Skeletal muscle tissue (tissue), 4 donors: Measurements from ENCODE around the gene DHRS3. TPM values are rescaled to one million over a fixed set of nuclear protein-coding genes. Genes with fewer than 3 reads are reported as not detected.
"Not testable (repeated sequence)": the region's sequence is repeated elsewhere in the genome, so short reads cannot be mapped to it uniquely, and the experiment has no call there.

Experiments used
- H3K27ac ChIP-seq: one replicate; pipeline ENCODE4 v1.7.0; 2013; ENCODE audit warnings: mild to moderate bottlenecking, low read depth, low read length, inconsistent platforms
- H3K27me3 ChIP-seq, 3 donors: one replicate each; pipeline ENCODE4 v1.7.0; 2013; ENCODE audit warnings: low read length in 3 of 3; ENCODE audit not compliant: control insufficient read depth in 3 of 3, insufficient read depth in 3 of 3
- H3K36me3 ChIP-seq, 3 donors: one replicate each; pipeline ENCODE4 v1.7.0; 2013; ENCODE audit warnings: low read length in 3 of 3; ENCODE audit not compliant: control insufficient read depth in 3 of 3, insufficient read depth in 3 of 3
- H3K4me1 ChIP-seq, 3 donors: one replicate each; pipeline ENCODE4 v1.7.0; 2013; ENCODE audit warnings: low read length in 3 of 3, mild to moderate bottlenecking in 3 of 3; ENCODE audit not compliant: control insufficient read depth in 3 of 3, insufficient read depth in 3 of 3
- H3K4me3 ChIP-seq, 3 donors: one replicate each; pipeline ENCODE4 v1.7.0; 2013; ENCODE audit warnings: low read length in 3 of 3
- H3K9ac ChIP-seq, 3 donors: one replicate each; pipeline ENCODE4 v1.7.0; 2013; ENCODE audit warnings: low read length in 3 of 3, mild to moderate bottlenecking in 3 of 3, moderate library complexity in 2 of 3, low read depth in 1 of 3
- H3K9me3 ChIP-seq, 3 donors: one replicate each; pipeline ENCODE4 v1.7.0; 2013; ENCODE audit warnings: low read length in 3 of 3; ENCODE audit not compliant: control insufficient read depth in 3 of 3
- total RNA-seq: library from RNA; depleted of rRNA; stranded (reverse); fragments of >200 nt; gene quantifications from one replicate; pipeline ENCODE4 v1.2.3, GENCODE V29; 2014
- donor health status: Osteomylitis.

Gene DHRS3
- total RNA-seq, 1 donor from 2014 or later, result 37.6 TPM

DNA sequence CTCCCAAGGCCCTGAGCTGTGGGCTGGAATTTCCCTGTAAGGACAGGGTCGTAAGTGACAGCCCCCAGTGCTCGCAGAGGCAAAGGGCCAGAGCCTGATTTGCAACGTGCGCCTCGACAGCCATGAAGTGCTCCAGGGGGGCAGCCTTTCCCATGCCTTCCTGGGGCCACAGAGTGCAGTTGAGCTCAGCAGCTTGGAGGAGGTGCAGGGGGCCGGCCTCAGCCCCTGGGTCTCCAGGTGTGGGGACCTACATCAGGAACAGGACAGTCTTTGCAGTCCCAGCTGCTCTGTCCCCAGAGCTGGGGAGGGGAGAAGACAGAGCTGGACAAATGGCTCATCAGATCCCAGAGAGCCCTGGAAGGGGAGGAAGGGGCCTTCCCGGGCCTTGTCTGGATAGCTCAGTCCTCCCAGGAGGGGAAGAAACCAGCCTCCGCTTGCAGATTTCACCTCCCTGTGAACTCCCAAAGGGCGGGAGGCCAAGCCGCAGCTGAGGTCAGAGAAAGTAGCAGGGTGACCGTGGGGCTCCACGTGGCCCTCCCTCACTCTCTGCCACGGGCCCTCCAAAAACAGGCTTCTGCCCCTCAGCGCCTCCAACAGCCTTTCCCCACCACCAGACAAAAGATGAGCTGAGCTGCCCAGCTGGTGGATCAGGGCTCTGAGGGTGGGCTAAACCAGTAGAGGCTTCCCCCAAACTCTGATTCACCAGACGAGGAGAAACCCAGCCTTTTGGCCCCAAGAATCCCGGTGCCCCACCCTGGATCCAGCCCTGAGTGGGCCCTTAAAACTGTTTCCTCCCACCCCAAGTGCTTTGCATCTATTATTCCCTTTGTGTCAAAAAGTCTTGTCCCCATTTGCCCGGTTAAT is 76.5 kb downstream of the DHRS3 start:
- H3K9ac ChIP-seq, result peak overlapping the region in 2 of 3 donors; percentile 12 to 72
- H3K4me1 ChIP-seq, result peaks cover 23 to 31% (median 28%) of the 10 kb centered on the region in 3 donors
- no peaks in the 10 kb centered on the region for H3K27me3 ChIP-seq
- no peaks in the 10 kb centered on the region for H3K36me3 ChIP-seq
- H3K9me3 ChIP-seq, result peaks cover 0 to under 1% (median 0%) of the 10 kb centered on the region in 3 donors
- peak overlapping the region; percentile 73 for H3K27ac ChIP-seq
- H3K4me3 ChIP-seq, result no peak overlapping the region

DNA sequence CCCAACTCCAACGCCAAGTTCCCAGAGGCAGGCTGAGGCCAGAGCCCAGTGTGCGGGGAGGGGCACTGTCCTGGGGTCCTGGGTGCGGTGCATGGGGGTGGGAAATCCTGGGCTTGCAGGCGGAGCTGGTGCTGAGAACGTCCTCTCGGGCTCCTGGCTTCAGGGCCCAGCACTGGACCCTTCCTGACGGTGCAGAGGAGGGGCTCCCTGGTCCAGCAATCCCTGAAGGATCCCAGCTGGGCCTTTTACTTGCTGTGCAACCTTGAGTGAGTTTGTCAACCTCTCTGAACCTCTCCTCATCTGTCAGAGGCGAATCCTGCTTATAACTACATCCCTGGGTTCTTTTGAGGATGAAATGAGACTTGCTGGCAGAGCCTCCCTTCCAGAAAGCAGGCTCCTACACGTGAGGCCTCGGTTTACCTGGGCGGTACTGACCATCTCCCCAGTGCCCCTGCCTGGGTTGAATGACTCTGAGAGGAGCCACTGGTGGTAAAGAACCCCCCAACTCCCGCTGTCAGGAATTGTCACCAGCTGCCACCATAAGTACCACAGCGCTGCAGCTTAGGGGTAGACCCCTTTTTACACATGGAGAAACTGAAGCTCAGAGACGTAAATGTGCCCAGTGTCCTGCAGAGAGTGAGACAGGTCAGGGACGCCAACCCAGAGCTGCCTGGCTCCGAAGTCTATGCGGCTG is 77.3 kb downstream of the DHRS3 start:
- no peaks in the 10 kb centered on the region for H3K27me3 ChIP-seq
- peaks cover 23 to 31% (median 28%) of the 10 kb centered on the region in 3 donors for H3K4me1 ChIP-seq
- no peaks in the 10 kb centered on the region for H3K36me3 ChIP-seq
- H3K27ac ChIP-seq, result peak overlapping the region; percentile 73
- peak overlapping the region; percentile 57 to 72 (median 69) for H3K9ac ChIP-seq
- H3K9me3 ChIP-seq, result peaks cover 0 to 6% (median 0%) of the 10 kb centered on the region in 3 donors
- peak overlapping the region in 2 of 3 donors; percentile 23 to 60 for H3K4me3 ChIP-seq

DNA sequence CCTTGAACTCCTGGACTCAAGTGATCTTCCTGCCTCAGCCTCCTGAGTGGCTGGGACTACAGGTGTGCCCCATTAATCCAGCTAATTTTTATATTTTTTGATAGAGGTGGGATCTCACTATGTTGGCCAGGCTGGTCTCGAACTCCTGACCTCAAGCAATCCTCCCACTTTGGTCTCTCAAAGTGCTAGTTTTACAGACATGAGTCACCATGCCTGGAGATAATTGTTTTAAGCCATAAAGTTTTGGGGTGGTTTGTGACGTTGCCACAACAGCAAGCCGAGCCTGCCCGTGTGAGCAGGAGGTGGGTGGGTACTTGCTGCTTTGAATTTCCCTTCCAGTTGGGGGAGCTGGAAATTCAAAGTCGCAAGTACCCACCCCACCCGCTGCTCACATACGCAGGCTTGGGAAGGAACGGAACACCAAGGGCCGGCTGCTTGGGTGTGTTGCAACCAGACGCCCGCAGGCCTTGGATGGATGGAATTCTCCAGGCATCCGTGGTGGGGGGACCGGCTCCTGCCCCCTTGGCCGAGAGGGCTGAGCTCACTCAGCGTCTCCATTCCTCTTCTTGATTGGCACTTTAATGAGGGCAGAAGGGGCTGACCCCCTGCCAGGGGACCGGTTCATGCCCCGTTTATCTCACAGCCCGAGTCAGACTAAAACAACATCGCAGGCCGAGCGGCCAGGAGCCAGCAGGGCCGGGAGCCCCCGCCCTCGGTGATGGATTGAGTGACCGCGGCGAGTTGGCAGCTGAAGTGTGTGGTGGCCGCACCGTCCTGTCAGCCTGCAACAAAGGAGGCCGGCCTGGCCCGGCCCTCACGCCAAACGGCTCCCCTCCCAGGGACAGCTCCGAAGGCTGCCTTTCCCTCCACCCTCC is 78.1 kb downstream of the DHRS3 start:
- H3K4me1 ChIP-seq, result peaks cover 23 to 31% (median 28%) of the 10 kb centered on the region in 3 donors
- H3K27me3 ChIP-seq, result no peaks in the 10 kb centered on the region
- peak overlapping the region; percentile 23 to 60 (median 50) for H3K4me3 ChIP-seq
- H3K9me3 ChIP-seq, result peaks cover 0 to 6% (median 0%) of the 10 kb centered on the region in 3 donors
- peak overlapping the region; percentile 73 for H3K27ac ChIP-seq
- H3K36me3 ChIP-seq, result no peaks in the 10 kb centered on the region
- H3K9ac ChIP-seq, result peak overlapping the region; percentile 57 to 72 (median 69)

DNA sequence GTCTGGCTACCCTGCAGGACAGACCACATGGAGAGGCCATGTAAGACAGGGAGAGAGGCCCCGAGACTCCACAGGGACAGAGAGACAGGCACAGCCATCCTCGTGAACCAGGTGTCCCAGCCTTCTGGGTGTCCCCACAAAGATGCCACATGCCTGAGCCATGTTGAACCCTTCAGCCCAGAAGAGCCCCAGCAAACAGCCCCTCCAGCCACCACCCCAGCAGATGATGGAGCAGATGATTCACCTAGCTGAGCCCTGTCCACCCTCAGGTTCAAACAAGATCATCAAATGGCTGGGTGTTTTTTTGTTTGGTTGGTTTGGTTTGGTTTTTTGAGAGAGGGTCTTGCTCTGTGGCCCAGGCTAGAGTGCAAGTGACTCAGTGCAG is 78.7 kb downstream of the DHRS3 start:
- Histone ChIP-seq H3K9me3 (peaks cover 0 to 6% (median 0%) of the 10 kb centered on the region in 3 donors), H3K36me3 (no peaks in the 10 kb centered on the region), H3K4me3 (no peak overlapping the region), H3K27ac (peak overlapping the region; percentile 73), H3K27me3 (no peaks in the 10 kb centered on the region), H3K9ac (peak overlapping the region in 1 of 3 donors; percentile 40), H3K4me1 (peaks cover 23 to 31% (median 28%) of the 10 kb centered on the region in 3 donors)

DNA sequence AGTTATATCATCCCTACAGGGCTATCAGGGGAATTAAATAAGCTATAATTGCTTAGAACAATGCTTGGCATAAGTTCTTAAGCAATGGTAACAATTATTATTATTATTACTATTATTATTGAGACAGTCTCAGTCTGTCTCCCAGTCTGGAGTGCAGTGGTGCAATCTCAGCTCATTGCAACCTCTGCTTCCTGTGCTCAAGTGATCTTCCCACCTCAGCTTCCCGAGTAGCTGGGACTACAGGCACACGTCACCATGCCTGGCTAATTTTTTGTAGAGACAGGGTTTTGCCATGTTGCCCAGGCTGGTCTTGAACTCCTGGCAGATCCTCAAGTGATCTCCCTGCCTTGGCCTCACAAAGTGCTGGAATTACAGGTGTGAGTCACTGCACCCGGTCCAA is 79.5 kb downstream of the DHRS3 start:
- not testable (repeated sequence) for H3K9me3 ChIP-seq, H3K27ac ChIP-seq, H3K36me3 ChIP-seq, H3K27me3 ChIP-seq, H3K9ac ChIP-seq, H3K4me3 ChIP-seq
- H3K4me1 ChIP-seq, result peaks cover 23 to 31% (median 28%) of the 10 kb centered on the region in 3 donors

DNA sequence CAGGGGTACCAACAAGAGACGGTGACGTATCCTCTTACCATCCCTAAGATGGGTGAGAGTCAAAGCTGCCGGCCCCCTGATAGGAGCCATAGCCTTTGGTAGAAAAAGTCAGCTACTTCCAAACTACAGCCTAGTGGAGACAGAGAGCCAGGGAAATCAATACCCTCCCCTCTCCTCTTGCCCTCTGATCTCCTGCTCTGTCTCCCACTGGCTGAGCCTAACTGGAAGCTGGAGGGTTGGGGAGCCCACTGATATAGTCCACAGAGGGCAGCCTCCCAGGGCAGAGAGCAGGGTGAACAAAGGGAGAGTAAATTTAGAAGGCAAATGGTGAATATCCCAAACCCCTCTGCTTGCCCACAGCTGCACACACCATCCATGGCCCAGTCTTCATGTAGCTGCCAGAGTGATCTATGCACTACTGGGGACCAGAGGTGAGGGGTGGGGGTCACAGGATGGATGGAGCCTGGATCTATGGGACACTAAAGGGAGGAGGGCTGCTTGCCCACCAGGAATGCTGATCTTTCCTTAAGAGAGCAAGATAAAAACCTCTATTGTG is 80.0 kb downstream of the DHRS3 start:
- Histone ChIP-seq H3K4me3 (no peak overlapping the region), H3K9me3 (peaks cover 0 to 6% (median 0%) of the 10 kb centered on the region in 3 donors), H3K27ac (no peak overlapping the region), H3K36me3 (no peaks in the 10 kb centered on the region), H3K27me3 (no peaks in the 10 kb centered on the region), H3K9ac (no peak overlapping the region), H3K4me1 (peaks cover 23 to 31% (median 28%) of the 10 kb centered on the region in 3 donors)

DNA sequence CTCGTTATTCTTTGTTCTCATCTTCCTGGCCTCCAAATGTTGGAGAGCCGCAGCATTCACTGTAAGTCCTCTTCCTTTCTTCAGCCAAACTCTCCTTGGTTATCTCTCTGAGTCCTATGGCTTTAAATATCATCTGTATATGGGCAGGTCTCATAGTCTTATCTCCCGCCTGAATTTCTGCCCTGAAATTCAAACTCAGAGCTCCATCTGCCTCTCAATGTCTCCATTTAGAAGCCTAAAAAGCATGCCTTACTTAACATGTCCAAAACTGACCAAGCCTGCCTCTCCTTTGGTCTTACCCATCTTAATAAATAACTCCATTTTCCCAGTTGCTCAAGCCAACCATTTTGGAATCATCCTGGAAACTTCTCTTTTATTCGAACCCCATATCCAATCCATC is 80.7 kb downstream of the DHRS3 start:
- Histone ChIP-seq H3K9me3 (peaks cover 0 to 6% (median 0%) of the 10 kb centered on the region in 3 donors), H3K9ac (no peak overlapping the region), H3K27me3 (no peaks in the 10 kb centered on the region), H3K4me3 (no peak overlapping the region), H3K27ac (no peak overlapping the region), H3K36me3 (no peaks in the 10 kb centered on the region), H3K4me1 (peaks cover 23 to 31% (median 26%) of the 10 kb centered on the region in 3 donors)

DNA sequence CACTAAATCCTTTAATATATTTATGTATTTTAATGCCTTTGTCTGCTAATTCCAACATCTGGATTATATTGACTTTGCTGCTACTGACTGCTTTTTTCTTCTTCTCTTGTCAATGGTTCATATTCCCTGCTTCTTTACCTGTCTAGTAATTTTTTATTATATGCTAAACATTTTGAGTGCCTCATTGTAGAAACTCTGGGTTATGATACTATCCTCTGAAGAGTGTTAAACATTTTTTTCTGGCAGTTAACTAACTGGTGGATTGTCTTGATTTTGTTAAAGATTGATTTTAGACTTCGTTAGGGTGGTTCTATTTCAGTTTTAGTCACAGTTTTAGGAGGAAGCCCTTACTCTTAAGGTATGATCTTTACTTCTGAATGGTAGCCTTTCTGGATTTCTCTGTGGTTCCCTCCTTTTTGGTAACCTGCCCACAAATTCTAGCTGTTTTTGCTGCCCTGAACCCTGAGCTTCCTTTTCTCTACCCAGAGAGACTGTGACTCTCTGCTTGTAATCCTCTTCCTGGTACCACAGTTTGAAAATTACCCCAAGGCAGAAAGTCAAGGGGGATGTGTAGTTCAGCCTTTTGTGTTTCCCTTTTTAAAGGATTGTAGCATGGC is 81.9 kb downstream of the DHRS3 start:
- H3K9me3 ChIP-seq, result peaks cover 0 to 6% (median 0%) of the 10 kb centered on the region in 3 donors
- H3K36me3 ChIP-seq, result no peaks in the 10 kb centered on the region
- H3K4me3 ChIP-seq, result no peak overlapping the region
- H3K27ac ChIP-seq, result no peak overlapping the region
- H3K4me1 ChIP-seq, result peaks cover 15 to 19% (median 17%) of the 10 kb centered on the region in 3 donors
- no peaks in the 10 kb centered on the region for H3K27me3 ChIP-seq
- no peak overlapping the region for H3K9ac ChIP-seq
